Stimulated activated CD8-positive, alpha-beta memory T cell treated with anti-CD3 and anti-CD28 coated beads, Interleukin-2, amount 100 ng/mL, for 1 hour (primary cell): ENCODE results near the gene SORT1.
"Not testable (repeated sequence)": the region's sequence is repeated elsewhere in the genome, so short reads cannot be mapped to it uniquely, and the experiment has no call there.

Source experiments
- DNase-seq, 2 donors: peaks; one replicate each; pipeline ENCODE4 v3.0.0-alpha.2; 2020; ENCODE audit warnings: low read depth in 2 of 2

The SORT1 gene

GRCh38 chr1:109338608-109339007 is 59.1 kb downstream of the SORT1 start:
- no peak for DNase-seq

DNA sequence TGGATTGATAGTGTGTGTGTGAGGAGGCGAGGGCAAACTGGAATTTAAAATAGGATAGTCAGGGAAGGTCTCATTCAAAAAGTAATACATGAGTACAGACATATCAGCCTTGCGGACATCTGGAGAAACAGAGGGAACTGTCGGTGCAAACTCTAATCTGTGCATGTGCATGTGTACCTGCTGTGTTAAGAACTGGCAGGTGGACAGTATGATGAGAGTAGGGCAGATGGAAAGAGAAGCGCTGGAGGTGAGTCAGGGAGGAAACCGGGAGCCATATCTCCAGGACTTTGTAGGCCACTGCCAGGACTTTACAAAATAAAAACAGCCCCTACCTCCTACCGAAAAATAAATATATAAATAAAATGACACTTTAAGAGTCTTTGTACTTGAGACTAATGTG is 59.6 kb downstream of the SORT1 start:
- DNase-seq, result no peak

DNA sequence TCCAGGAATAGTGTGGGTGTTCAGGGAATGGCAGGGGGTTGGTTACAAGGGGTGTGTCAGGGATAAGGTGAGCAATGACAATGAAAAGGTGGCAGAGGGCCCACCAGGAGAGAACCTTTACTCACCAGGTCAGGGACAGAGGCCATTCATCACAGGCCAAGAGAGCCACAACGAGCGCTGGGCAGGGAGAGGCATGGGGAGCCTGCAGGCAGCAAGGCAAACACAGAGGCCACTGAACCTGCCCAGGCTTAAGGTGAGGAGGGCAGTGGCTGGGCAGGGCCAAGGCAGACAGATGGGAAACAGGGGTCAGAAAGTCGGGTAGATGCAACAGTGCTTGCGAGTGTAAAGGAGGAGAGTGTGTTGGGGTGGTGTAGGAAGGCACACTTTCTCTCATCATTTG is 62.6 kb downstream of the SORT1 start:
- no peak for DNase-seq

DNA sequence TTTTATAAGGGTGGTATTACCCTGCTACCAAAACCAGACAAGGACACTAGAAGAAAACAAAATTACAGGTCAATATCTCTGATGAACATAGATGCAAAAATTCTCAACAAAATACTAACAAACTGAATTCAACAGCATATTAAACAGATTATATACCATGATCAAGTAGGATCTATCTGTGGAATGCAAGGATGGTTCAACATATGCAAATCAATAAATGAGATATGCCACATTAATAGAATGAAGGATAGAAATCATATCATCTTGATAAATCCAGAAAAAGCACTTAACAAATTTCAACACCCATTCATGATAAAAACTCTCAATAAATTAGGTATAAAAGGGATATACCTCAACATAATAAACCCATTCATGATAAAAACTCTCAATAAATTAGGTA is 66.6 kb downstream of the SORT1 start:
- no peak for DNase-seq

DNA sequence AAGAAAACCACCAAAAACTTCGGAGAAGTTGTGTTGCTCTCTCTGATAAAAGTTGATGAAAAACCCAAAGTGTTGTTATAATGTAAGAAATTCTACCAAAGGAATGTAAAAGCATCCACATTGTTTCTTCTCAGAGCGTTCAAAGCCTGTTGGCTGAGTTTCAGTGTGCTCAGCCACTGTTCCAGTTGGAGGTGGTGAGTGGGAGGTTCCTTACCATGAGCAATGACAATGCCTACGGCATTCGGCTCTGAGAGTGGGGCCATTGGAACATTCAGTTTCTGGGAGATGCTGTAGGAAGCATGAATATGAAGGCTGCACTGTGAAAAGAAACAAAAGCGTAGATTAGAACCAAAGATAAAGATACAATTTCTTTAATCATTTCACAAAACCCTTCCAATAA is 70.4 kb downstream of the SORT1 start:
- DNase-seq, result no peak

GRCh38 chr1:109322974-109323373 is 74.7 kb downstream of the SORT1 start:
- DNase-seq, result no peak

DNA sequence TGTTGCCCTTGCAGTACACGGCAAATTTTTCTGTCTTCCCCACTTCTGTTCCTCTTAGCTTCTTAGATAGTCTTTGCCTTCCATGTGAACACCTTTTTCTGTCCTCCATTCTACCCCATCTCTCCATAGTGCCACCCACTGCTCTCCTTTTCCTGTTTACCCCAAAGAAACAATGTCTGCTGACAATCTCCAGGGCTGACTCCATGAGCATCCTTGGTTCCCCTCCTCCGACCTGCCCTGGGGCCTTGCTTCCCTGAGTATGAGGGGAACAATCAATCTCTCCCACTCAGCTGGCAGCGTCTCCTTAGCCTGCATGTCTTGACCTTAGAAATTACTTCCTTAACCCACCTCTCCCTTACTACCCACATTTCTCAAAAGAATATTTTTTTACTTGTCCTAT is 78.6 kb downstream of the SORT1 start:
- DNase-seq, result no peak

- no peak for DNase-seq
Observed at GRCh38 chr1:109316506-109316905, 81.2 kb downstream of the SORT1 start.

DNA sequence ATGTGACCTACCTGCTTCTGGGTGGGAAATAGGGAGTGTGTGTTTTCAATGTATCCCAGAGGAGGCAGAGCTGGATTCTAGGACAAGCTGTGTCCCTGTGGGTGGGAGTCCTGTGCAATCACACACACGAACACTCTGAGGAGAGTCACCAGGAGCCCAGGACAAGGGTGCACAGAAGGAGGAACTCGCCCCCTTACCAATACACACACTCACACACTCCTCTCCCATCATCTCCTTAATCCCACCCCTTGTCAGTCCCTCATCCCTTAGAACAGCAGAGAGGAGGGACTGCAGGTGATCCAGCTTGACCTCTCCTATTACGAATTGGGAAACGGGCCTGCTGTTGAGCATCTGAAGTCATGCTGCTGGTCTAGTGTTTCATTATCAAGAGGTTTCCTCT is 82.4 kb downstream of the SORT1 start:
- DNase-seq, result no peak

- no peak for DNase-seq
Observed at GRCh38 chr1:109314795-109315194, 82.9 kb downstream of the SORT1 start.

GRCh38 chr1:109312978-109313775 is 84.5 kb downstream of the SORT1 start:
- DNase-seq, result no peak

DNA sequence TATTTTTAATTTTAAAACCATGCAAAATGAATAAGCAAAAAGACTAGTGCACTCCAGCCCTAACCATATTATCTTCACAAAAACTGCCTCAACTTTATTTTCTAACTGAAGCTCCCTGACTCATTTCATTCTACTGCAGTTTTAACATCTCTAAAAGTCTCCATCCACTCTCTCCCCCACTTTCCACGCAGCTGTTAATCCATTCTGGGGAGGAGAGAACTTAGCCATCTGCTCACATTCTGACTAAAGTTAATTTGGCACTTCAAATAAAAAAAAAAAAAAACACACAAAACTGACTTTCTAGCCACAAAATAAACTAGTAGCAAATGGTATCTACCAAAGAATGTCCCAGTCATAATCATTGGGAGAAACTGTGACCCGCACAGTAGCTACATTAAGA is 85.5 kb downstream of the SORT1 start:
- DNase-seq, result no peak

DNA sequence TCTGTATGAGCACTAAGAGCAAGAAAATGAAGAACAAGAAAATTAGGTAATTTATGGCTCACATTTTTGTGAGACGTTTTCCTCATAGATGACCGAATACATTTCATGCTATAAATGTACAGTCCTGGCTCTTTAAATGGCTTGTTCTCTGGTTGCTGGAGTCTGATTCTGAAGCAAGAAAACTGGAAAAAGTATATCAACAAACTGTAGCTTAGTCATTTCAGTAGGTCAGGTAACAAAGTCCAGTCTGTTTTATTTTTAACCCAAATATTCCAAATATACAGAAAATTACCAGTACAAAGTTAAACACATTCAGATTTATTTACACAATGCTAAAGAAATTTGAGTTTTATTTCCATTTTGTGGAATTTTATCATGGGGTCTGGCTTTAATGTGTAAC is 88.4 kb downstream of the SORT1 start:
- no peak for DNase-seq

GRCh38 chr1:109307274-109308021 is 90.3 kb downstream of the SORT1 start:
- DNase-seq, result no peak

DNA sequence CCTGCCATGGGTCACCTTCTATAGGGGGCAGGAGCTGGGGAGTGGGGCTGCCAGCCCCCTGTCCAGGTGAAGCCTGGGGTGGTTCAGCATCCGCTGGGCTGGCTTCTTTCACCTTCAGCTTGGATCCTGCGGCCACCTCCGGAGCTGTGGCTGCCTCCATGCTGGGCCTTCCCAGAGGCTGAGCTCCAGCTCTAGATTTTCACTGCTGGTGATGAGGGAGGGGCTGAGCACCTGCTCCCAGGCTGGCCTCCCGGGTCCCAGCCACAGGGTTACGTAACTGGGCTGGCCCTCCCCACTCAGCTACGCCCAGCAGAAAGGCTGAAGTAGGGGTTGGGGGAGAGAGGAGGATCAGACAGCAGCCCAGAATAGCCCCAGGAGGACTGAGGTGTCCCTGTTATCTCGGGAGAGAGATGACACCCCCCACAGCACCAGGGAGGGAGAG is 90.9 kb downstream of the SORT1 start, which contains the start of gene MYBPHL:
MYBPHL (minus strand) TSS at position 180 of the 442 bp plus-strand sequence; CDS start at position 160, 20 bp downstream.
- DNase-seq, result no peak

GRCh38 chr1:109305991-109306390 is 91.7 kb downstream of the SORT1 start:
- DNase-seq, result not testable (repeated sequence)

DNA sequence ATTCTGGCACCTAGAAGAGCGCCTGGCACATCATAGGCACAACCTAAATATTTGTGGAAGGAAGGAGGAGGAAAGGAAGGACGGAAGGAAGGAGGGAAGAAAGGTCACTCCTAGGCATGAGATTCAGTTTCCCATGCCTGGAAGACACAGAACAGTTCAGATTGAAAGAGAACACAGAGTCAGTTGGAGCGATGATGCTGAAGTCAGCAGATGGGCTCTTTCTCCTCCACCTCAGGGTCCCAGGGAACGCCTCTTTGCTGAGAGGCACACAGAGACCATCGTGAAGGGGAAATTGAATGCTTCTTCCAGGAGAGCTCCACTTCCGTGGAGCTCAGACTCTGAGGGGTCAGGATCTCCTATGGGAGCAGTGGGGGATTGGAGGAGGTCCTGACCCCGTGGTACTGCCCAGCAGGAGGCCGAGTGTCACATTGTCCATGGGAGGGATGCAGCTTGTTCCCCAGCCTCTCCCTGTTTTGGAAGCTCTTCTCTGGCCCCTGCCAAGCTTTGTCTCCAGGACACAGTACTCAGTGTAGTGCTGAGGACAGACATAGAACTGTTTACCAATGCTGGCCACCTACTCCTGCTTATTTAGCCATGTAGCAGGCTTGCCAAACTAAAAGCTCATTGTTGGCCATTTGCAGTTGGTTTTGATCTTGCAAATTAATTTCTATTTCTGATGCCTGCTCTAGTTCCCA is 93.3 kb downstream of the SORT1 start:
- no peak for DNase-seq

GRCh38 chr1:109301874-109302273 is 95.8 kb downstream of the SORT1 start:
- DNase-seq, result no peak

DNA sequence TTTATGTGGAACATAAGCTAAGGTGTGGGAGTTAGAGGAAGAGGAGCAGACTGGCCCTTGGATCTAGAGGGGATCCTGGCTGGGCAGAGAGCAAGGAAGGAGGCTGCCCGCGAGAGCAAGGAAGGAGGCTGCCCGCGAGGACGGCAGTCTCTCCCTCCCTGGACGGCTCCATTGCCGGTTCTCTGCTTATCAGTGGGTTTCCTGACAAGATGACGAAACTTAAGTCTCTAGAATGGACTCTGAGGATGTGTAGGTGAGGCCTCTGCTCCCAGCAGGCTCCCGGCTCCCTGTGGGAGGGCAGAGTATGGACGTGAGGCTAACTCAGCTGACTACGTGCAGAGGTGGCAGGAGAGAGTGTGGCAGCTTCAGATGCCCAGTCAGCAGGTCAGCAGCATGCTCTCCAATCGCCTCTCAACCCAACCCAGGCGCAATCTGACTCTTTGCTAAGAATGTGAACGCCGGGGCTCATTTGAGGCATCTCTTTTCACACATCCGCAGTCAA is 97.0 kb downstream of the SORT1 start:
- DNase-seq, result no peak

GRCh38 chr1:109299558-109300343 is 98.0 kb downstream of the SORT1 start:
- no peak for DNase-seq
